Activated CD4-positive, alpha-beta T cell treated with anti-CD3 and anti-CD28 coated beads for 36 hours (primary cell): ENCODE measurements around the gene AGPAT3. TPM values are rescaled to one million over a fixed set of nuclear protein-coding genes. Genes with fewer than 3 reads are reported as not detected.

Experiments
- ATAC-seq: fragments of 200-7000 bp; cut with Tn5 transposase; one replicate; pipeline ENCODE4 v1.10.0; 2021; ENCODE audit warnings: mild to moderate bottlenecking, moderate library complexity
- CTCF ChIA-PET: fragments of 350-600 bp; sonication (Branson Sonifier 250); formaldehyde crosslinking; loops from one replicate; lab custom pipeline; 2021; ENCODE audit warnings: antibody characterized with exemption; lab: Charles Lee
- POLR2A ChIA-PET: fragments of 350-600 bp; sonication (Branson Sonifier 250); formaldehyde crosslinking; loops from one replicate; lab custom pipeline; 2021; ENCODE audit warnings: antibody characterized with exemption, inconsistent platforms; lab: Charles Lee
- DNase-seq: peaks from one replicate; pipeline ENCODE4 v3.0.0-alpha.2; 2020
- H3K27ac Mint-ChIP-seq: one replicate; pipeline ENCODE4 v1.8.0; 2021; ENCODE audit warnings: mixed read lengths
- H3K27me3 Mint-ChIP-seq: one replicate; pipeline ENCODE4 v1.8.0; 2021; ENCODE audit warnings: mixed read lengths
- H3K36me3 Mint-ChIP-seq: one replicate; pipeline ENCODE4 v1.8.0; 2021; ENCODE audit warnings: low read depth, mixed read lengths
- H3K4me1 Mint-ChIP-seq: one replicate; pipeline ENCODE4 v1.8.0; 2021; ENCODE audit warnings: mixed read lengths
- H3K4me3 Mint-ChIP-seq: one replicate; pipeline ENCODE4 v1.8.0; 2021; ENCODE audit warnings: mild to moderate bottlenecking, moderate library complexity, mixed read lengths
- H3K9me3 Mint-ChIP-seq: one replicate; pipeline ENCODE4 v1.8.0; 2021; ENCODE audit warnings: low read depth, mixed read lengths
- intact Hi-C, 2 experiments: fragments of 100-400 bp; cut with DNase I in 1 of 2; cut with micrococcal nuclease in 1 of 2; formaldehyde crosslinking; loops; one replicate each; pipeline versions ENCODE4 v1.14.2 to v1.15.1; 2022 to 2024; cut with DNase I, micrococcal nuclease
- total RNA-seq, 2 experiments: library from RNA; stranded (reverse); gene quantifications; one replicate each; pipeline ENCODE4 v1.2.3, GENCODE V29; 2021

The AGPAT3 gene
- total RNA-seq, 2 experiments from 2014 or later, result 73.5 to 90.7 TPM

GRCh38 chr21:44002511-44002910 is 137.5 kb downstream of the AGPAT3 start:
- Mint-ChIP-seq H3K36me3 (no peaks in the 10 kb centered on the region), H3K9me3 (no peaks in the 10 kb centered on the region), H3K4me1 (no peaks in the 10 kb centered on the region), H3K4me3 (no peak overlapping the region), H3K27ac (no peak overlapping the region), H3K27me3 (no peaks in the 10 kb centered on the region)
- DNase-seq (no peak), ATAC-seq (no peak)
- ChIA-PET POLR2A (interaction anchor here (0.6 to 0.7 kb wide), 2 partner anchors 11 to 65 kb away, joined by 4 to 7 read pairs; no protein-coding TSS in a partner anchor), CTCF (no interaction called here)
- intact Hi-C loops, result no loop called here

GRCh38 chr21:44003307-44003966 is 138.4 kb downstream of the AGPAT3 start:
- H3K4me3 Mint-ChIP-seq, result no peak overlapping the region
- H3K9me3 Mint-ChIP-seq, result no peaks in the 10 kb centered on the region
- POLR2A ChIA-PET, result no interaction called here
- H3K4me1 Mint-ChIP-seq, result no peaks in the 10 kb centered on the region
- ATAC-seq (no peak), DNase-seq (no peak)
- CTCF ChIA-PET, result no interaction called here
- H3K27me3 Mint-ChIP-seq, result no peaks in the 10 kb centered on the region
- H3K36me3 Mint-ChIP-seq, result no peaks in the 10 kb centered on the region
- H3K27ac Mint-ChIP-seq, result no peak overlapping the region
- intact Hi-C loops, result no loop called here

- no peaks in the 10 kb centered on the region for H3K27me3 Mint-ChIP-seq
- no peaks in the 10 kb centered on the region for H3K36me3 Mint-ChIP-seq
- intact Hi-C loops, result no loop called here
- ATAC-seq (no peak), DNase-seq (no peak)
- no peaks in the 10 kb centered on the region for H3K4me1 Mint-ChIP-seq
- ChIA-PET POLR2A (no interaction called here), CTCF (no interaction called here)
- no peaks in the 10 kb centered on the region for H3K9me3 Mint-ChIP-seq
- H3K27ac Mint-ChIP-seq, result no peak overlapping the region
- H3K4me3 Mint-ChIP-seq, result no peak overlapping the region
Observed at GRCh38 chr21:44005071-44005470, 140.0 kb downstream of the AGPAT3 start.

- no peaks in the 10 kb centered on the region for H3K9me3 Mint-ChIP-seq
- H3K4me3 Mint-ChIP-seq, result no peak overlapping the region
- no peak for ATAC-seq
- no peak for DNase-seq
- intact Hi-C loops, result no loop called here
- ChIA-PET CTCF (no interaction called here), POLR2A (no interaction called here)
- no peaks in the 10 kb centered on the region for H3K36me3 Mint-ChIP-seq
- no peak overlapping the region for H3K27ac Mint-ChIP-seq
- H3K27me3 Mint-ChIP-seq, result no peaks in the 10 kb centered on the region
- H3K4me1 Mint-ChIP-seq, result peaks cover 3% of the 10 kb centered on the region
Observed at GRCh38 chr21:44005593-44005992, 140.6 kb downstream of the AGPAT3 start.

- no peaks in the 10 kb centered on the region for H3K9me3 Mint-ChIP-seq
- POLR2A ChIA-PET, result no interaction called here
Observed at GRCh38 chr21:44006017-44006619, 141.1 kb downstream of the AGPAT3 start.

GRCh38 chr21:44006656-44007055 is 141.6 kb downstream of the AGPAT3 start:
- CTCF ChIA-PET, result no interaction called here

More at GRCh38 chr21:44006017-44006619, 141.1 kb downstream of the AGPAT3 start:
- Mint-ChIP-seq H3K36me3 (no peaks in the 10 kb centered on the region), H3K4me3 (no peak overlapping the region), H3K27me3 (no peaks in the 10 kb centered on the region), H3K4me1 (peaks cover 6% of the 10 kb centered on the region), H3K27ac (no peak overlapping the region)
- ATAC-seq (no peak), DNase-seq (no peak)
- intact Hi-C loops, result no loop called here
- CTCF ChIA-PET, result no interaction called here

GRCh38 chr21:44010429-44010828 is 145.4 kb downstream of the AGPAT3 start:
- CTCF ChIA-PET, result interaction anchor here (0.6 to 0.9 kb wide), 3 partner anchors 10 to 1277 kb away, joined by 3 to 5 read pairs (median 3); no protein-coding TSS in a partner anchor

More at GRCh38 chr21:44006656-44007055, 141.6 kb downstream of the AGPAT3 start:
- Mint-ChIP-seq H3K27ac (no peak overlapping the region), H3K27me3 (no peaks in the 10 kb centered on the region), H3K36me3 (no peaks in the 10 kb centered on the region), H3K4me3 (no peak overlapping the region), H3K9me3 (no peaks in the 10 kb centered on the region), H3K4me1 (peaks cover 9% of the 10 kb centered on the region)
- POLR2A ChIA-PET, result no interaction called here
- DNase-seq, result no peak
- intact Hi-C loops, result no loop called here
- no peak for ATAC-seq

GRCh38 chr21:44011123-44011522 is 146.1 kb downstream of the AGPAT3 start:
- Mint-ChIP-seq H3K27ac (peak overlapping the region; percentile 90), H3K36me3 (peaks cover 10% of the 10 kb centered on the region), H3K4me3 (peak overlapping the region; percentile 81), H3K4me1 (peaks cover 35% of the 10 kb centered on the region), H3K27me3 (no peaks in the 10 kb centered on the region), H3K9me3 (no peaks in the 10 kb centered on the region)
- POLR2A ChIA-PET, result no interaction called here
- no peak for DNase-seq
- CTCF ChIA-PET, result interaction anchor here (0.6 to 0.9 kb wide), 3 partner anchors 9 to 345 kb away, joined by 3 to 5 read pairs (median 3); no protein-coding TSS in a partner anchor
- intact Hi-C loops, result loop anchor here in 1 of 2 experiments (5.0 to 10.0 kb wide), 2 partner anchors 476 to 914 kb away; partner anchors contain the start of gene ITGB2
- no peak for ATAC-seq

More at GRCh38 chr21:44010429-44010828, 145.4 kb downstream of the AGPAT3 start:
- Mint-ChIP-seq H3K9me3 (no peaks in the 10 kb centered on the region), H3K4me1 (peaks cover 28% of the 10 kb centered on the region), H3K4me3 (peak overlapping the region; percentile 28), H3K36me3 (peaks cover 10% of the 10 kb centered on the region), H3K27me3 (no peaks in the 10 kb centered on the region), H3K27ac (peak overlapping the region; percentile 72)
- DNase-seq (no peak), ATAC-seq (no peak)
- POLR2A ChIA-PET, result no interaction called here
- intact Hi-C loops, result loop anchor here in 1 of 2 experiments (5.0 to 10.0 kb wide), 2 partner anchors 477 to 914 kb away; partner anchors contain the start of gene ITGB2

- H3K27me3 Mint-ChIP-seq, result no peaks in the 10 kb centered on the region
- no peaks in the 10 kb centered on the region for H3K9me3 Mint-ChIP-seq
- intact Hi-C loops, result loop anchor here (1.0 to 10.0 kb wide), 14 partner anchors 13 to 1133 kb away; partner anchors contain the start of genes CFAP410 (in 1 of the 2), ITGB2 (in 1 of the 2), PFKL (in 1 of the 2) and PKNOX1 (in 1 of the 2)
- peak within 1 kb of the TSS; percentile 87 for H3K4me3 Mint-ChIP-seq
- CTCF ChIA-PET, result interaction anchor here (0.6 to 1.6 kb wide), 3 partner anchors 37 to 345 kb away, joined by 3 to 4 read pairs (median 3); no protein-coding TSS in a partner anchor
- DNase-seq (peak; percentile 90), ATAC-seq (peak; percentile 72)
- peaks cover 10% of the 10 kb centered on the region for H3K36me3 Mint-ChIP-seq
- POLR2A ChIA-PET, result interaction anchor here (0.6 kb wide), 1 partner anchor 201 kb away, joined by 4 read pairs; no protein-coding TSS in a partner anchor
- H3K4me1 Mint-ChIP-seq, result peaks cover 40% of the 10 kb centered on the region
- peak within 1 kb of the TSS; percentile 93 for H3K27ac Mint-ChIP-seq
Observed at GRCh38 chr21:44011579-44012473, 146.8 kb downstream of the AGPAT3 start, which contains the start of gene TRAPPC10. Gene TRAPPC10, plus strand, starts transcription at chr21:44012309. Its CDS starts 185 bp downstream, at chr21:44012494.

- H3K9me3 Mint-ChIP-seq, result no peaks in the 10 kb centered on the region
- ChIA-PET CTCF (interaction anchor here (0.7 to 4.2 kb wide), 8 partner anchors 9 to 285 kb away, joined by 3 to 25 read pairs (median 4); no protein-coding TSS in a partner anchor), POLR2A (interaction anchor here (0.6 to 1.9 kb wide), 3 partner anchors 11 to 71 kb away, joined by 3 to 7 read pairs (median 4); no protein-coding TSS in a partner anchor)
- H3K4me1 Mint-ChIP-seq, result peaks cover 47% of the 10 kb centered on the region
- peak; percentile 81 for ATAC-seq
- intact Hi-C loops, result loop anchor here (1.0 to 10.0 kb wide), 15 partner anchors 13 to 1134 kb away; partner anchors contain the start of genes CFAP410 (in 1 of the 2), ITGB2 (in 1 of the 2), PFKL (in 1 of the 2) and PKNOX1 (in 1 of the 2)
- DNase-seq, result peak; percentile 94
- peaks cover 10% of the 10 kb centered on the region for H3K36me3 Mint-ChIP-seq
- H3K4me3 Mint-ChIP-seq, result peak overlapping the region; percentile 87
- peak overlapping the region; percentile 93 for H3K27ac Mint-ChIP-seq
- H3K27me3 Mint-ChIP-seq, result no peaks in the 10 kb centered on the region
Observed at GRCh38 chr21:44012474-44013379, 147.7 kb downstream of the AGPAT3 start.
